ENCODE measurements around the gene TRPM2. TPM values are rescaled to one million over a fixed set of nuclear protein-coding genes. Genes with fewer than 3 reads are reported as not detected.
"Not testable (repeated sequence)": the region's sequence is repeated elsewhere in the genome, so short reads cannot be mapped to it uniquely, and the experiment has no call there.

TRPM2 gene
- total RNA-seq, 2 donors from 2014 or later, result 10.7 to 25.6 TPM

DNA sequence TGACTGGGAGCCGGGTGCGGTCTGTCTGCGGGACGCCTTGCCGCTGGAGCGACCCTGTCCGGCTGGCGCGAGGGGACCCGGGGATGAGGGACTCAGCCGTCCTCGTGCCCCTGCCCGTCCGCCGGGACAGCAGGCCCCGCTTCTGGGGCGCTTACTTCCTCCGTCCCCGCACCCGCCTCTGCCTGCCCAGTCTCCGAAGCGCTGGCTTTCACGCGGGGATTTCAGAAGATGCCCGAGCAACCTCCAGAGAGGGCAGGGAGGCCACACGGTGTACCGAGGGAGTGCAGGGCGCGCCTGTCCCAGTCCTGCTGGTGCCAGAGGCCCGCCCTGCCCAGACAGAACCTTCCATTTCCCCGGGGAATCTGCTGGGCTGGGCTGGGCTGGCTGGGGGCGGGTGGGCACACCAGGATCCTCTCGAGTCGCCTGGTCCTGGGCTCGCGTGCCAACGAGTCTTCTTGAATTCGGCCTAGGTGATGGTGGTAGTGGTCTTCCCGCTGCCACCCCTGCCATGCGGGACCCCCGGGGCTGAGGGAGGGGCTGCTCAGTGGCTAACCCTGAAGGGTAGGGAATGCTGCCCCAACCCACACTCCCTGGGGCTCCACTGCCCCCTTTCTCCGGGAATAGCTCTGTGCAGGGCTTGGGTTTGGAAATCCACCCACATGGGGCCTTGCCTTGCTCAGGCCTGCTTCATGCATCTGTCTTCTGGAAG, 2.5 kb upstream of the TRPM2 start:
- no peak for ATAC-seq (replicated peaks)

GRCh38 chr21:44351535-44352252, 1.7 kb upstream of the TRPM2 start:
- Mint-ChIP-seq H3K27me3 (no peaks in the 10 kb centered on the region), H3K4me1 (peaks cover 24% of the 10 kb centered on the region), H3K36me3 (ENCODE audit: low read depth) (peaks cover 28% of the 10 kb centered on the region), H3K4me3 (peak overlapping the region; percentile 86), H3K9me3 (no peaks in the 10 kb centered on the region), H3K27ac (no peak overlapping the region)
- ATAC-seq (replicated peaks), result no peak

More for the DNA sequence above, 2.5 kb upstream of the TRPM2 start:
- H3K27me3 Mint-ChIP-seq, result no peaks in the 10 kb centered on the region
- peaks cover 20% of the 10 kb centered on the region for H3K36me3 Mint-ChIP-seq (ENCODE audit: low read depth)
- no peak overlapping the region for H3K27ac Mint-ChIP-seq
- peaks cover 19% of the 10 kb centered on the region for H3K4me1 Mint-ChIP-seq
- no peak overlapping the region for H3K4me3 Mint-ChIP-seq
- H3K9me3 Mint-ChIP-seq, result no peaks in the 10 kb centered on the region

DNA sequence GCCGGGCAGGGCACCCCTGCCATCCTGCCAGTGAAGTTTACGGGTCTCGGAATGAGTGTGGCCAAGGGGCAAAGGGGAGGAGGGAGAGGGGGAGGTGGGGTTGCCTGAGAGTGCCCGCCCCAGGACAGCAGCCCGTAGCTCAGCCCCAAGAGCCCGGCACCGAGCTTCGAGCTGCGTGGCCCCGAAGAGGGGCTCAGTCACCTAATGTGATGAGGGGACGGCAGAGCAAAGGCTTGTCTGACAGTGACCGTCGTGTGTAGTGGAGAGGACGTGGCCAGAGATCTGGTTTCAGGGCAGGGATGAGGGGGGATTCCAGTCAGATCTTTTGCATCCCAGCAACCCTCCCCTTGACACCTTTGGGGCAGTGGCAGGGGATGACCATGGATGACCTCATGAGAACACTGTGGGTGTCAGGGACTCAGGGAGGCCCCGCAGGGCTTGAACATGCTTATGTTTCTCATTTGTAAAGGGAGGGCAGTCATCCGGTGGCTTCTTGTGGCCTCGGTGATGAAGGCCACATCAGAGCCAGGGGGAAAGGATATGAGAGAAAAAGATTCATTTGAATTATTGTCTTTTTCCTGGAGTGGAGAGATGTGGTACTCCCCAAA, 1.1 kb upstream of the TRPM2 start:
- Mint-ChIP-seq H3K4me3 (peak overlapping the region; percentile 86), H3K27ac (peak overlapping the region; percentile 81)

GRCh38 chr21:44354001-44354405, 582 bp downstream of the TRPM2 start:
- H3K4me3 Mint-ChIP-seq, result peak overlapping the region; percentile 86
- H3K27ac Mint-ChIP-seq, result peak overlapping the region; percentile 81
- peak; percentile 22 for ATAC-seq (replicated peaks)
- no peaks in the 10 kb centered on the region for H3K9me3 Mint-ChIP-seq
- peaks cover 43% of the 10 kb centered on the region for H3K36me3 Mint-ChIP-seq (ENCODE audit: low read depth)
- H3K27me3 Mint-ChIP-seq, result no peaks in the 10 kb centered on the region
- peaks cover 24% of the 10 kb centered on the region for H3K4me1 Mint-ChIP-seq

More for the DNA sequence above, 1.1 kb upstream of the TRPM2 start:
- Mint-ChIP-seq H3K9me3 (no peaks in the 10 kb centered on the region), H3K4me1 (peaks cover 24% of the 10 kb centered on the region), H3K36me3 (ENCODE audit: low read depth) (peaks cover 31% of the 10 kb centered on the region), H3K27me3 (no peaks in the 10 kb centered on the region)
- peak; percentile 50 for ATAC-seq (replicated peaks)

DNA sequence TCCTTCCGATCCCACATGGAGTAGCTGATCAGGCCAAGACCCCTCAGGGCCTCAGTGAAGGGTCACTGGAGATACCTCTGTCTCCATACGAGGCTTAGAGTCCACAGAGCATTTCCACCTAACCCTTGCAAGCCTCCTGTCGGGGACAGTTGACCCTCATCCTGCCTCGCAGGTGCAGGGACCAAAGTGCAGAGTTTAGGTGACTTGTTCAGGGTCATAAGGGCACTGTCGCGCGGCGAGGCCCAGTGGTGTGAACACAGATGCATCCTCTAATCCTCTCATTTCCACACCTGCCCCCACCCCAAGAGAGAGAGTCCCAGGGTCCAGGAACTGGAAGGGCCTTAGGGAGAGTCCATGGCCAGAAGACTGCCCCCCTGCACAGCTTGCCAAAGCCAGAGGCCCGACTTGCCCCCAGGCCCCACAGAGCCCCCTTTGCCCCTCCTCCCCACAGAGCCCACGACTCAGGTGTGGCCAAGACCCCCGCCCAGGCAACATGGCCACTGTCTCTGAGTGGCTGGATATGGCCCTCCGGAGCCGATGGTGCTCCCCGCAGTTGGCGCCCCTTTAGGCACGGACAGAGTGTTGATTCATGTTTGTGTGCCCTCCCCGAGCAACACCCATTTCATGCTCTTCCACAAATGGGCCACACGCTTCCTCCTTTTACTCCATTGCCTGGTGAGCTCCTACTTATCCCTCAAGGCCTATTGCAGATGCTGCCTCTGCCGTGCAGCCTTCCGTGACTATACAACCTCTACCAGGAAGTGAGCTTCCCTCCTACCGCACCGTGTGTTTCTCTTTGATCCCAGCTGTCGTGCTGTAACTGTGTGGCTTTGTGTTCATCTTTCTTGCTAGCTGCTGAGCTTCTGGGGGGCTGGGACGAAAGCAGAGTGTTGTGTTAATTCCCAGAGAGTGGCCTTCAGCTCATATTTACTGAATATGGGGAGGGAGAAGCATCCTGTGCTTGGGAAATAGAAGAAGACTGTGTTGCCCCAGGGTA, 1.7 kb downstream of the TRPM2 start:
- Mint-ChIP-seq H3K4me3 (peak overlapping the region; percentile 86), H3K27ac (peak overlapping the region; percentile 81), H3K4me1 (peaks cover 24% of the 10 kb centered on the region), H3K36me3 (ENCODE audit: low read depth) (peaks cover 43% of the 10 kb centered on the region), H3K9me3 (no peaks in the 10 kb centered on the region), H3K27me3 (no peaks in the 10 kb centered on the region)
- ATAC-seq (replicated peaks), result peak; percentile 60

DNA sequence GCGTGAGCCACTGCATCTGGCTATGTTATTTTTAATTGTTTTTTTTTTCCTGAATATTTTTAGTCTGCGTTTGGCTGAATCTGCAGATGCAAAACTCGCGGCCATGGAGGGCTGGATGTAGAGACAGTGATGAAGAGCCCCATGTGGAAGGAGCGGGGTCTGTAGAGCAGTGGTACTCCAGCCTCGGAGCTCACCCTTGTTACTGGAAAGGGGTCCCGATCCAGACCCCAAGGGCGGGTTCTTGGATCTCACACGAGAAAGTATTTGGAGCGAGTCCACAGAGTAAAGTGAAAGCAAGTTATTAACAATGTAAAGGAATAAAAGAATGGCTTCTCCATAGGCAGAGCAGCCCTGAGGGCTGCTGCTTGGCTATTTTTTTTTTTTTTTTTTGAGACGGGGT, 2.7 kb downstream of the TRPM2 start:
- H3K36me3 Mint-ChIP-seq (ENCODE audit: low read depth), result peaks cover 46% of the 10 kb centered on the region
- H3K27ac Mint-ChIP-seq, result peak overlapping the region; percentile 59
- H3K27me3 Mint-ChIP-seq, result no peaks in the 10 kb centered on the region
- peak overlapping the region; percentile 86 for H3K4me3 Mint-ChIP-seq
- ATAC-seq (replicated peaks), result no peak
- peaks cover 24% of the 10 kb centered on the region for H3K4me1 Mint-ChIP-seq
- H3K9me3 Mint-ChIP-seq, result no peaks in the 10 kb centered on the region

GRCh38 chr21:44356636-44357035, 3.2 kb downstream of the TRPM2 start:
- Mint-ChIP-seq H3K9me3 (no peaks in the 10 kb centered on the region), H3K27ac (peak overlapping the region; percentile 59), H3K4me1 (peaks cover 24% of the 10 kb centered on the region), H3K27me3 (no peaks in the 10 kb centered on the region), H3K36me3 (ENCODE audit: low read depth) (peaks cover 46% of the 10 kb centered on the region), H3K4me3 (peak overlapping the region; percentile 86)
- no peak for ATAC-seq (replicated peaks)

GRCh38 chr21:44357064-44357837, 3.8 kb downstream of the TRPM2 start:
- Mint-ChIP-seq H3K36me3 (ENCODE audit: low read depth) (peaks cover 46% of the 10 kb centered on the region), H3K9me3 (no peaks in the 10 kb centered on the region), H3K27ac (no peak overlapping the region), H3K27me3 (no peaks in the 10 kb centered on the region), H3K4me1 (peaks cover 24% of the 10 kb centered on the region), H3K4me3 (no peak overlapping the region)
- ATAC-seq (replicated peaks), result no peak

GRCh38 chr21:44359396-44359795, 6.0 kb downstream of the TRPM2 start:
- Mint-ChIP-seq H3K36me3 (ENCODE audit: low read depth) (peaks cover 50% of the 10 kb centered on the region), H3K4me1 (peaks cover 16% of the 10 kb centered on the region), H3K27me3 (no peaks in the 10 kb centered on the region), H3K9me3 (peaks cover 4% of the 10 kb centered on the region), H3K27ac (no peak overlapping the region), H3K4me3 (no peak overlapping the region)
- no peak for ATAC-seq (replicated peaks)

DNA sequence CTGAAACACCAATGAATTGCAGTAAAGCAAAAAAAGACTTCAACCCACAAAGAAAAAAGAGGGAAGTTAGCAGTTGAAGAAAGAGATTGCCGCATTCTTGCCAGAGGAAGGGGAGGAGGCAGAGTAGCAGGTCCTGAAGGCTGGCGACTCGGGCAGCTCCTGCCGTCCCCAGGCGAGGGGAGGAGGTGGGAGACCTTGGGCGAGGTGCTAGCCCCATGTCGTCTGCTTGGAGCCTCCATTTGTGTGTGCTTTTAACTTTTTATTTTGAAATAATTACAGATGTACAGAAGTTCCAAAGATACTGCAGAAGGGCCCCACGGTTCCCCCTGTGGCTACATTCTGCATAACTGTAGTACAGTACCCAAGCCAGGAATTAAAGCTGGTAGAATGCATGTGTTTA, 6.7 kb downstream of the TRPM2 start:
- Mint-ChIP-seq H3K9me3 (peaks cover 4% of the 10 kb centered on the region), H3K36me3 (ENCODE audit: low read depth) (peaks cover 42% of the 10 kb centered on the region), H3K4me3 (no peak overlapping the region), H3K27me3 (no peaks in the 10 kb centered on the region), H3K4me1 (peaks cover 11% of the 10 kb centered on the region), H3K27ac (no peak overlapping the region)
- ATAC-seq (replicated peaks), result no peak

DNA sequence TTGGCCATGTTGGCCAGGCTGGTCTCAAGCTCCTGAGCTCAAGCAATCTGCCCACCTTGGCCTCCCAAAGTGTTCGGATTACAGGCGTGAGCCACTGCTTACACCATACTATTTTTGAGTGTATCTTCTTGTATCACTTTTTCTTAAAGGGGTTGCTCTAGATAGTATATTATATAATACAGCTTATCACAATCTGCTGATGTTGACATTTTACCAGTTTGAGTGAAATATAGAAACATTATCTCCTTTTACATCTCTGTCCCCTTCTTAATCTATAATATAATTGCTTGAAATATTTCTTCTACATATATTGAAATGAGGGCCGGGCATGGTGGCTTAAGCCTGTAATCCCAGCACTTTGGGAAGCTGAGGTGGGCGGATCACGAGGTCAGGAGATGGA, 8.5 kb downstream of the TRPM2 start:
- H3K9me3 Mint-ChIP-seq; H3K4me3 Mint-ChIP-seq; H3K27me3 Mint-ChIP-seq; H3K27ac Mint-ChIP-seq; ATAC-seq (replicated peaks); H3K4me1 Mint-ChIP-seq: not testable (repeated sequence)
- H3K36me3 Mint-ChIP-seq (ENCODE audit: low read depth), result peaks cover 25% of the 10 kb centered on the region

DNA sequence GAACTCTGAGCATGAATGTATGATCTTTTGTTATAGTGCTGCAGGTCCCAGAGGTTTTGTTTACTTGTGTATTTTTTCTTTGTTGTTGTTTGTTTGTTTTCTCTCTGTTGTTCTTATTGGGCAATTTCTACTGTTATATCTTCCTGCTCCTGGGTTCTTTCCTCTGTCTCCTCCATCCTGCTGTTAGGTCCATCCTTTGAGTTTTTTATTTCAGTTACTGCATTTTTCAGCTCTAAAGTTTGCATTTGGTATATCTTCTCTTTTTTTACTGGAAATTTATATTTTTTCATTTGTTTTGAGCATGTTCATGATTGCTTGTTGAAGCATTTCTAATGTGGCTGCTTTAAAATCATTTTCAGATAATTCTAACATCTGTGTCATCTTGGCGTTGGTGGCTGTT, 9.9 kb downstream of the TRPM2 start:
- Mint-ChIP-seq H3K27ac (no peak overlapping the region), H3K9me3 (peaks cover 4% of the 10 kb centered on the region), H3K4me3 (no peak overlapping the region), H3K36me3 (ENCODE audit: low read depth) (peaks cover 28% of the 10 kb centered on the region), H3K4me1 (no peaks in the 10 kb centered on the region), H3K27me3 (no peaks in the 10 kb centered on the region)
- no peak for ATAC-seq (replicated peaks)

All from activated T-helper 17 cell treated with anti-CD3 and anti-CD28 coated beads, Interleukin-2, amount 50 U/mL, for 72 hours (primary cell).